Measurements from ENCODE around the gene MGARP.

DNA sequence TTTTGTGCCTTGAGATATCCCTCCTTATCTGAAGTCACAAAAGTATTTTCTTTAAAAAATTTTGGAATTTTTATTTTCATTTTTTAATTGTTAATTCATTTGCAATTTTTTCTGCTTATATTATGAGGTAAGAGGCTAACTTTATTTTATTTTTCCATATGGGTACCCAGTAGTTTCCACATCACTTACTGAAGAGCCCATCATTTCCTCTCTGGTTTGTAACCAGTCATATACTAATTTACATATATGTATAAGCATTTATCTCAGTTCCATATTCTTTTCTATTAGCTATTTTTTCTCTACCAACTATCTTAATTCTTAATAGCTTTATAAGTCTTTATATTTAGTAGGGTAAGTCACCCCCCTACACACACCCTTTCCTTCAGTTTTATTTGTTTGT lies 27.0 kb downstream of the MGARP start:
- TF ChIP-seq, protein P1, sequence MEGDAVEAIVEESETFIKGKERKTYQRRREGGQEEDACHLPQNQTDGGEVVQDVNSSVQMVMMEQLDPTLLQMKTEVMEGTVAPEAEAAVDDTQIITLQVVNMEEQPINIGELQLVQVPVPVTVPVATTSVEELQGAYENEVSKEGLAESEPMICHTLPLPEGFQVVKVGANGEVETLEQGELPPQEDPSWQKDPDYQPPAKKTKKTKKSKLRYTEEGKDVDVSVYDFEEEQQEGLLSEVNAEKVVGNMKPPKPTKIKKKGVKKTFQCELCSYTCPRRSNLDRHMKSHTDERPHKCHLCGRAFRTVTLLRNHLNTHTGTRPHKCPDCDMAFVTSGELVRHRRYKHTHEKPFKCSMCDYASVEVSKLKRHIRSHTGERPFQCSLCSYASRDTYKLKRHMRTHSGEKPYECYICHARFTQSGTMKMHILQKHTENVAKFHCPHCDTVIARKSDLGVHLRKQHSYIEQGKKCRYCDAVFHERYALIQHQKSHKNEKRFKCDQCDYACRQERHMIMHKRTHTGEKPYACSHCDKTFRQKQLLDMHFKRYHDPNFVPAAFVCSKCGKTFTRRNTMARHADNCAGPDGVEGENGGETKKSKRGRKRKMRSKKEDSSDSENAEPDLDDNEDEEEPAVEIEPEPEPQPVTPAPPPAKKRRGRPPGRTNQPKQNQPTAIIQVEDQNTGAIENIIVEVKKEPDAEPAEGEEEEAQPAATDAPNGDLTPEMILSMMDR (IDR thresholded peaks at IDR 0.05): no peak
- no peak for TF ChIP-seq POLR2A (IDR thresholded peaks at IDR 0.05)
